Astrocyte (in vitro differentiated cells and primary cell): Measurements from ENCODE around the gene ULK4. TPM values are rescaled to one million over a fixed set of nuclear protein-coding genes. Genes with fewer than 3 reads are reported as not detected.

Experiments used
- DNase-seq: peaks from one replicate; pipeline ENCODE4 v3.0.0-alpha.2; 2010; ENCODE audit warnings: low read depth
- FAIRE-seq: peaks from 2 replicates; lab custom pipeline; 2011; peaks lifted over from hg19 to GRCh38; lab: Jason Lieb, UNC
- H2AFZ ChIP-seq: 2 replicates; pipeline ENCODE4 v1.6.0; 2012; ENCODE audit warnings: low read depth, low read length, inconsistent platforms
- H3K27ac ChIP-seq: 2 replicates; pipeline ENCODE4 v1.5.1; 2011; ENCODE audit warnings: low read depth, low read length, inconsistent platforms
- H3K27me3 ChIP-seq: 2 replicates; pipeline ENCODE4 v1.6.0; 2011; ENCODE audit warnings: low read length, inconsistent platforms; ENCODE audit not compliant: insufficient read depth
- H3K36me3 ChIP-seq: 2 replicates; pipeline ENCODE4 v1.5.1; 2011; ENCODE audit warnings: low read length, inconsistent platforms; ENCODE audit not compliant: insufficient read depth
- H3K4me1 ChIP-seq: 2 replicates; pipeline ENCODE4 v1.5.1; 2011; ENCODE audit warnings: low read length, inconsistent platforms; ENCODE audit not compliant: insufficient read depth
- H3K4me2 ChIP-seq: 2 replicates; pipeline ENCODE4 v1.6.0; 2012; ENCODE audit warnings: low read length, inconsistent platforms
- H3K4me3 ChIP-seq: 2 replicates; pipeline ENCODE4 v1.5.1; 2011; ENCODE audit warnings: low read depth, mild to moderate bottlenecking, low read length, inconsistent platforms; ENCODE audit not compliant: insufficient read depth
- H3K79me2 ChIP-seq: 2 replicates; pipeline ENCODE4 v1.6.0; 2012; ENCODE audit warnings: mild to moderate bottlenecking, low read length, inconsistent platforms; ENCODE audit not compliant: insufficient read depth
- H3K9ac ChIP-seq: 2 replicates; pipeline ENCODE4 v1.6.0; 2012; ENCODE audit warnings: mild to moderate bottlenecking, low read length, inconsistent platforms
- H3K9me3 ChIP-seq: 2 replicates; pipeline ENCODE4 v1.5.1; 2012; ENCODE audit warnings: low read depth, mild to moderate bottlenecking, low read length, inconsistent platforms; ENCODE audit not compliant: insufficient read depth
- H4K20me1 ChIP-seq: 2 replicates; pipeline ENCODE4 v1.6.0; 2012; ENCODE audit warnings: low read length, inconsistent platforms; ENCODE audit not compliant: insufficient read depth
- H3K27ac Mint-ChIP-seq: one replicate; pipeline ENCODE4 v1.8.0; 2021; ENCODE audit warnings: mild to moderate bottlenecking, mixed read lengths; ENCODE audit not compliant: unreplicated experiment
- H3K27me3 Mint-ChIP-seq: one replicate; pipeline ENCODE4 v1.8.0; 2021; ENCODE audit warnings: low read depth, mixed read lengths; ENCODE audit not compliant: unreplicated experiment
- H3K36me3 Mint-ChIP-seq: one replicate; pipeline ENCODE4 v1.8.0; 2021; ENCODE audit warnings: low read depth, mixed read lengths; ENCODE audit not compliant: unreplicated experiment
- H3K4me1 Mint-ChIP-seq: one replicate; pipeline ENCODE4 v1.8.0; 2021; ENCODE audit warnings: low read depth, mixed read lengths; ENCODE audit not compliant: unreplicated experiment
- H3K4me3 Mint-ChIP-seq: one replicate; pipeline ENCODE4 v1.8.0; 2021; ENCODE audit warnings: mild to moderate bottlenecking, moderate library complexity, mixed read lengths; ENCODE audit not compliant: unreplicated experiment
- H3K9me3 Mint-ChIP-seq: one replicate; pipeline ENCODE4 v1.8.0; 2021; ENCODE audit warnings: mild to moderate bottlenecking, mixed read lengths; ENCODE audit not compliant: unreplicated experiment
- EZH2 ChIP-seq: IDR thresholded peaks from 2 replicates; pipeline ENCODE4 v1.6.1; 2012; ENCODE audit warnings: mild to moderate bottlenecking, low read length, inconsistent platforms; ENCODE audit not compliant: insufficient read depth
- total RNA-seq: library from RNA; stranded (reverse); gene quantifications from 2 replicates; pipeline ENCODE4 v1.2.1, GENCODE V29; 2021
- TF ChIP-seq, protein P1 (sequence below): IDR thresholded peaks from 2 replicates; pipeline ENCODE4 v1.5.1; 2011; ENCODE audit warnings: low read depth, mild to moderate bottlenecking, inconsistent platforms, low read length, moderate library complexity; ENCODE audit not compliant: insufficient read depth

ULK4 gene
- total RNA-seq, 1 donor from 2014 or later, result 6.6 TPM

DNA sequence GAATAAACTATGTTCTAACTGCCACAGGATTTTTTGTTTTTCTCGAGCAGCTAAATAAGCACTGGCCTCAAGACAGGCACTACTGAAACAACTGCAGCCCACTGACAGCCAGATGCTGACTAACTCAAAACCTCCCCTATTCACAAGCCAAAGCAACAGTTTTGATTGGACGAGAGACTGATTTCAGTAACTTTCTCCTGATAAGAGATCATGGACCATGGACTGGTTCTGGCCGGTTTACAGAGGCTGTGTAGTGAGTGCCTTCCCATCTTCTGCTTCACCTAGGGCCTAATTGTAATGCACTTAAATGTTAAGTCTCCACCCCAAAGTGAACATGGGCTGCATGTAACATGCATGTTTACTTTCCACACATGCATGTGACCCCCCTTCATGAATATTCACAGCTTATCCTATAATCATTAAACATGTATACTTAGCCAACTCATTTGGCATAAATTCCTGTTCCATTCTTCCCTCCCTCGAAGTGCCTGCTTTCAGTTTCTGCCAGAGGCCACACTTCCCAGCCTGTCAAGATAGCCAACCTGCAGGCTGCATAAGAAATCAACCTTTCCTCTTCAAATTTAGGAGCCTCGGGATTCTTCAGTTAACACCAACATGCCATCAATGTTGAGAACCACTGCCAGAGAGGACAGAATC, 108.2 kb downstream of the ULK4 start:
- no peaks in the 10 kb centered on the region for H3K9me3 Mint-ChIP-seq
- DNase-seq, result no peak
- Histone ChIP-seq H3K9ac (no peak overlapping the region), H3K36me3 (no peaks in the 10 kb centered on the region), H3K9me3 (no peaks in the 10 kb centered on the region), H4K20me1 (no peaks in the 10 kb centered on the region), H3K27ac (no peak overlapping the region), H3K79me2 (no peaks in the 10 kb centered on the region), H3K4me3 (no peak overlapping the region), H3K27me3 (no peaks in the 10 kb centered on the region), H3K4me2 (no peak overlapping the region), H3K4me1 (no peaks in the 10 kb centered on the region), H2AFZ (no peak overlapping the region)
- H3K4me3 Mint-ChIP-seq, result no peak overlapping the region
- no peaks in the 10 kb centered on the region for H3K27me3 Mint-ChIP-seq
- TF ChIP-seq, protein P1, sequence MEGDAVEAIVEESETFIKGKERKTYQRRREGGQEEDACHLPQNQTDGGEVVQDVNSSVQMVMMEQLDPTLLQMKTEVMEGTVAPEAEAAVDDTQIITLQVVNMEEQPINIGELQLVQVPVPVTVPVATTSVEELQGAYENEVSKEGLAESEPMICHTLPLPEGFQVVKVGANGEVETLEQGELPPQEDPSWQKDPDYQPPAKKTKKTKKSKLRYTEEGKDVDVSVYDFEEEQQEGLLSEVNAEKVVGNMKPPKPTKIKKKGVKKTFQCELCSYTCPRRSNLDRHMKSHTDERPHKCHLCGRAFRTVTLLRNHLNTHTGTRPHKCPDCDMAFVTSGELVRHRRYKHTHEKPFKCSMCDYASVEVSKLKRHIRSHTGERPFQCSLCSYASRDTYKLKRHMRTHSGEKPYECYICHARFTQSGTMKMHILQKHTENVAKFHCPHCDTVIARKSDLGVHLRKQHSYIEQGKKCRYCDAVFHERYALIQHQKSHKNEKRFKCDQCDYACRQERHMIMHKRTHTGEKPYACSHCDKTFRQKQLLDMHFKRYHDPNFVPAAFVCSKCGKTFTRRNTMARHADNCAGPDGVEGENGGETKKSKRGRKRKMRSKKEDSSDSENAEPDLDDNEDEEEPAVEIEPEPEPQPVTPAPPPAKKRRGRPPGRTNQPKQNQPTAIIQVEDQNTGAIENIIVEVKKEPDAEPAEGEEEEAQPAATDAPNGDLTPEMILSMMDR, result no peak
- TF ChIP-seq EZH2, result no peak
- no peak overlapping the region for H3K27ac Mint-ChIP-seq
- peaks cover 3% of the 10 kb centered on the region for H3K4me1 Mint-ChIP-seq
- H3K36me3 Mint-ChIP-seq, result peaks cover under 1% of the 10 kb centered on the region
- no peak for FAIRE-seq

DNA sequence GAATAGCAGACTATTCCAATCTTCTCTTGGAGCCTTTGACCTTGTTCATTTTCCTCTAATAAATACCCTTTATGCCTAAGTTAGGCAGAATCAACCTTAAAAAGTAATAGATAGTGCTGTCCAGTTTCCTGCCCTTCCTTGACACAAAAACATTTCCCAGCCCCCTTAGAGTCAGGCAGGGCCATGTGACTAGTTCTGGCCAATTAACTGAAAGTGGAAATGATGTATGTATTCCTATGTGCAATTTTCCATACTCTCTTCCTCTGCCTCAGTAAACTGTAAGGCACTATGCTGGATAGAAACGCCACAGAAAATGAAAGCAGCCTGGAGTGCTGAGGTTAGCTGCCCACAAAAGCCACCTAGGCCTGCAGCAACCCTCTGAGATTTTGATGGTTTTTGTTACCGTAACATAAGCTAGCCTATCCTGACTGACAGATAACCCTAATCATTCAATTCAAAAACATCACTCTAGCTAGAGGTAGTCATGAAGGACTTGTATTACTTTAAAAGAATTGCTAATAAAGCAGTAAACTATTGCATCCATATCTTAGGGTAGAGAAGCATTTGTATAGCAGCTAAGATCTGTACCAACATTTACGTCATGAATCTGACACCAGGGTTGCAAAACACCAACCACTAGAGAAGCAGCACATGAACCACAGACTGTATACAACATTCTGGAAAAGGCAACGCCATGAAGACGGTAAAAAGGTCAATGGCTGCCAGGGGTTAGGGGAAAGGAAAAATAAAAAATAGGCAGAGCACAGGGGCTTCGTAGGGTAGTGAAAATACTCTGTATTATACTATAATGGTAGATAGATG, 112.9 kb downstream of the ULK4 start:
- H3K4me3 Mint-ChIP-seq, result no peak overlapping the region
- no peak overlapping the region for H3K27ac Mint-ChIP-seq
- Histone ChIP-seq H3K4me3 (no peak overlapping the region), H3K9ac (no peak overlapping the region), H3K4me1 (no peaks in the 10 kb centered on the region), H4K20me1 (no peaks in the 10 kb centered on the region), H3K36me3 (no peaks in the 10 kb centered on the region), H3K4me2 (no peak overlapping the region), H3K79me2 (no peaks in the 10 kb centered on the region), H2AFZ (no peak overlapping the region), H3K27me3 (no peaks in the 10 kb centered on the region), H3K9me3 (no peaks in the 10 kb centered on the region), H3K27ac (no peak overlapping the region)
- H3K36me3 Mint-ChIP-seq, result no peaks in the 10 kb centered on the region
- H3K9me3 Mint-ChIP-seq, result no peaks in the 10 kb centered on the region
- TF ChIP-seq EZH2, result no peak
- TF ChIP-seq, protein P1, result no peak
- no peak for DNase-seq
- no peaks in the 10 kb centered on the region for H3K27me3 Mint-ChIP-seq
- FAIRE-seq, result no peak
- peaks cover 6% of the 10 kb centered on the region for H3K4me1 Mint-ChIP-seq
